T-cell (primary cell): ENCODE measurements around the gene FRZB. TPM values are rescaled to one million over a fixed set of nuclear protein-coding genes. Genes with fewer than 3 reads are reported as not detected.

Experiments used
- ATAC-seq, 4 experiments: fragments of 200-7000 bp in 3 of 4; fragments of 150-1000 bp in 1 of 4; cut with Tn5 transposase; replicated peaks in 1 of 4; 1 replicate in 3 of 4; 2 replicates in 1 of 4; pipeline ENCODE4 v1.10.0; 2021; ENCODE audit warnings: moderate library complexity in 3 of 4, mild to moderate bottlenecking in 2 of 4, moderate number of reproducible peaks in 1 of 4
- CTCF ChIA-PET, 2 donors: fragments of 300-600 bp; sonication (Branson Sonifier 250); formaldehyde crosslinking; loops; one replicate each; lab custom pipeline; 2022; ENCODE audit warnings: antibody characterized with exemption in 2 of 2; lab: Charles Lee
- POLR2A ChIA-PET, 2 donors: fragments of 300-600 bp; sonication (Branson Sonifier 250); formaldehyde crosslinking; loops; one replicate each; lab custom pipeline; 2022; ENCODE audit warnings: antibody characterized with exemption in 2 of 2; lab: Charles Lee
- DNase-seq, 35 experiments: peaks; one replicate each; pipeline versions ENCODE4 v3.0.0 to v3.0.0-alpha.2; 2013 to 2023
- H3K27ac ChIP-seq: one replicate; pipeline ENCODE4 v1.5.1; 2013; ENCODE audit warnings: low read length
- H3K27me3 ChIP-seq, 2 experiments: replicated peaks in 1 of 2; 1 replicate in 1 of 2; 2 replicates in 1 of 2; pipeline versions ENCODE4 v1.6.1 to v1.7.0; 2013; ENCODE audit warnings: low read length in 1 of 2, mixed read lengths in 1 of 2; ENCODE audit not compliant: control insufficient read depth in 2 of 2, insufficient read depth in 2 of 2; ENCODE audit errors: extremely low read depth in 1 of 2
- H3K36me3 ChIP-seq, 2 donors: 1 replicate in 1 of 2; 2 replicates in 1 of 2; pipeline versions ENCODE4 v1.6.1 to v1.7.0; 2013; ENCODE audit warnings: low read length in 1 of 2; ENCODE audit not compliant: control insufficient read depth in 2 of 2, insufficient read depth in 1 of 2; ENCODE audit errors: extremely low read depth in 1 of 2
- H3K4me1 ChIP-seq, 2 experiments: 1 replicate in 1 of 2; 2 replicates in 1 of 2; pipeline versions ENCODE4 v1.6.1 to v1.7.0; 2013; ENCODE audit warnings: low read length in 2 of 2, mixed read lengths in 1 of 2; ENCODE audit not compliant: insufficient read depth in 2 of 2, control insufficient read depth in 1 of 2; ENCODE audit errors: extremely low read depth in 1 of 2
- H3K4me3 ChIP-seq, 2 donors: 1 replicate in 1 of 2; 2 replicates in 1 of 2; pipeline versions ENCODE4 v1.5.1 to v1.7.0; 2013; ENCODE audit warnings: mild to moderate bottlenecking in 2 of 2, low read length in 1 of 2, moderate library complexity in 1 of 2; ENCODE audit not compliant: control insufficient read depth in 1 of 2; ENCODE audit errors: extremely low read depth in 1 of 2
- H3K9me3 ChIP-seq: 2 replicates; pipeline ENCODE4 v1.7.0; 2013
- H3K27ac Mint-ChIP-seq, 2 donors: one replicate each; pipeline ENCODE4 v1.8.0; 2020 to 2021; ENCODE audit warnings: mild to moderate bottlenecking in 2 of 2, mixed read lengths in 2 of 2
- H3K27me3 Mint-ChIP-seq, 2 donors: one replicate each; pipeline ENCODE4 v1.8.0; 2021 to 2022; ENCODE audit warnings: mixed read lengths in 2 of 2
- H3K36me3 Mint-ChIP-seq: one replicate; pipeline ENCODE4 v1.8.0; 2021; ENCODE audit warnings: mixed read lengths
- H3K4me1 Mint-ChIP-seq, 3 donors: one replicate each; pipeline ENCODE4 v1.8.0; 2020 to 2022; ENCODE audit warnings: mixed read lengths in 3 of 3, mild to moderate bottlenecking in 1 of 3
- H3K4me3 Mint-ChIP-seq, 3 donors: one replicate each; pipeline ENCODE4 v1.8.0; 2020 to 2022; ENCODE audit warnings: mild to moderate bottlenecking in 3 of 3, mixed read lengths in 3 of 3, moderate library complexity in 3 of 3
- H3K9me3 Mint-ChIP-seq, 3 donors: one replicate each; pipeline ENCODE4 v1.8.0; 2020 to 2022; ENCODE audit warnings: mixed read lengths in 3 of 3
- WGBS: methylation state at CpG from one replicate; pipeline ENCODE4 v1.1.5; 2013; ENCODE audit warnings: missing lambda C conversion rate; ENCODE audit not compliant: insufficient coverage; 5-methylcytosine and 5-hydroxymethylcytosine counted together
- total RNA-seq, 35 experiments: library from RNA in 6 of 35; stranded (reverse) in 6 of 35; fragments of 120-200 nt in 1 of 35; gene quantifications; one replicate each; pipeline versions ENCODE4 v1.2.1 to v1.2.4 and lab custom pipeline; 2013 to 2026

FRZB gene
- total RNA-seq, 5 donors from 2014 or later (not counting 1 experiment from before 2014, with no cell fraction given) = 0.06 to 0.15 (median 0.07) TPM; not detected in 2

DNA sequence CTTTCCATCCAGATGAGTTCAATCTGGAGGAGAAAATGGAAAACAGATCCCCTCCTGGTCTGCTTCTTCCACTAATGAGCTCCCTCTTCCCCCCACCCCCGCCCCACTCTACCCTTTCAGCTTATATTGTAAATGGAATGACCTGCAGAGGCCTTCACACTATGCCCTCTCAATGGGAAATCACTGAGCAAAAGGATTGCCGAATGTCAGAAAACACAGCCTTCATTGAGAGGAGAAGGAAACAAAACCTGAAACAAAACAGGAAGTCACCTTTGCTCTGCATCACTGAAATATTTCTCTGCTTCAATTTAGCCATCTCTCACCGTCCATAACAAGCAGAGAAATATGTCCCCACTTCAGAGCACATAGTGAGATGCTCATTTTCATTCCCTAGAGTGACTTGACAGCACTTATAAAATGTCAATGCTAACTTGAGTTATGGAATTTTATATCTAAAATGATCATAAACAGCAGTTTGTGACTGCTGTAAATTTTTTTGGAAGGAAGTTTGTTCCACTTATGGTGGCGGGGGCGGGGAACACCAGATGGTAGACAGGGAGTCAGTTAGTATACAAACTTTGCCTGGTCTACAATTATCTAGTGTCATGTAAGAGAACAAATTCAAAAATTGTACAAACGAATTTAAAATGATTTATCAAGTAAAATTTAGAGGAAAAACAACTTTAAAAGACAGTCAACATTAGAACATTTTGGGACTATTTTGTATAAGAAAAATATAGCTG is 1.8 kb upstream of the FRZB start:
- WGBS = 40% methylated on average over 1 of the region's 6 CpGs
- H3K4me1 Mint-ChIP-seq = peaks cover 25 to 29% (median 28%) of the 10 kb centered on the region in 3 donors
- peaks cover 0 to 33% of the 10 kb centered on the region in 2 experiments for H3K27me3 ChIP-seq
- H3K4me3 Mint-ChIP-seq = peak overlapping the region in 1 of 3 donors; percentile 84
- H3K27ac Mint-ChIP-seq = no peak overlapping the region
- ATAC-seq (no peak), DNase-seq (no peak)
- H3K4me3 ChIP-seq = no peak overlapping the region
- ChIA-PET CTCF (interaction anchor here in 1 of 2 donors (0.8 kb wide), 1 partner anchor 10 kb away, joined by 4 read pairs; no protein-coding TSS in a partner anchor), POLR2A (interaction anchor here in 1 of 2 donors (0.6 kb wide), 1 partner anchor 227 kb away, joined by 3 read pairs; no protein-coding TSS in a partner anchor)
- H3K36me3 Mint-ChIP-seq = no peaks in the 10 kb centered on the region
- H3K9me3 Mint-ChIP-seq = peaks cover 0 to 5% (median 0%) of the 10 kb centered on the region in 3 donors
- peaks cover 62 to 76% of the 10 kb centered on the region in 2 donors for H3K27me3 Mint-ChIP-seq
- no peaks in the 10 kb centered on the region for H3K9me3 ChIP-seq
- no peaks in the 10 kb centered on the region for H3K36me3 ChIP-seq
- H3K27ac ChIP-seq = no peak overlapping the region
- peaks cover 6 to 15% of the 10 kb centered on the region in 2 experiments for H3K4me1 ChIP-seq

DNA sequence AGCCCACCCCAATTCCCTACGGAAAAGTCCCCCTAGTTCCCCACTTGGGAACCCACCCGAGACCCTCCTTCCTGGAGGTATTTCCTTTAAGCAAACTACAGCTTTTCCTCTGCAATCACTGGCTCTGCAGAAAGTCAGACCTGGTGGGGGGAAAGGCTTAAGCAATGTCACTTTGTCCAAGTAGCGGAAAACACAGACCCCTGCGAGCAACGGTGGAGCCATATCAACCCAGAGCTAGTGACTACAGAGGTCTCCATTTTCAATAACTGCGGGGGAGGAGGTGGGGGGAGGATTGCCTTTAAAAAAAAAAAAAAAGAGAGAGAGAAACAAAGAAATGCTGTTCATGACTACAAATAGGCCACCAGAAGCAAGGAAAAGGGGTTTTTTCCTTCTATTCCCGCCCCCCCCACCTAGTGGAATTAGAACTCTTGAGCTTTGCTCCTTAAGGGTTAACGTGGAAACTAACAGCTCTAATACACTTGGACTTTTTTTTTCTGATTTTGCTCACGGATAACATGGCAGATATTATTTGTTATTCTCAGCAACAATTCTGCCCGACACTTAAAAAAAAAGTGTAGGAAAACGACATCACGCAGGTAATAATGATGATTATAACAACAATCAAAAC is 1.1 kb upstream of the FRZB start:
- WGBS = 35% methylated on average over 4 of the region's 12 CpGs
- ChIA-PET POLR2A (interaction anchor here in 1 of 2 donors (0.6 kb wide), 1 partner anchor 227 kb away, joined by 3 read pairs; no protein-coding TSS in a partner anchor), CTCF (no interaction called here)
- no peaks in the 10 kb centered on the region for H3K36me3 Mint-ChIP-seq
- Histone ChIP-seq H3K4me1 (peaks cover 6 to 15% of the 10 kb centered on the region in 2 experiments), H3K27me3 (peaks cover 0 to 31% of the 10 kb centered on the region in 2 experiments), H3K9me3 (no peaks in the 10 kb centered on the region), H3K36me3 (no peaks in the 10 kb centered on the region), H3K4me3 (peak overlapping the region in 1 of 2 donors; percentile 83), H3K27ac (no peak overlapping the region)
- no peak overlapping the region for H3K27ac Mint-ChIP-seq
- DNase-seq (no peak), ATAC-seq (no peak)
- peaks cover 25 to 29% (median 28%) of the 10 kb centered on the region in 3 donors for H3K4me1 Mint-ChIP-seq
- H3K9me3 Mint-ChIP-seq = no peaks in the 10 kb centered on the region
- H3K27me3 Mint-ChIP-seq = peaks cover 69 to 71% of the 10 kb centered on the region in 2 donors
- H3K4me3 Mint-ChIP-seq = peak overlapping the region in 1 of 3 donors; percentile 84

DNA sequence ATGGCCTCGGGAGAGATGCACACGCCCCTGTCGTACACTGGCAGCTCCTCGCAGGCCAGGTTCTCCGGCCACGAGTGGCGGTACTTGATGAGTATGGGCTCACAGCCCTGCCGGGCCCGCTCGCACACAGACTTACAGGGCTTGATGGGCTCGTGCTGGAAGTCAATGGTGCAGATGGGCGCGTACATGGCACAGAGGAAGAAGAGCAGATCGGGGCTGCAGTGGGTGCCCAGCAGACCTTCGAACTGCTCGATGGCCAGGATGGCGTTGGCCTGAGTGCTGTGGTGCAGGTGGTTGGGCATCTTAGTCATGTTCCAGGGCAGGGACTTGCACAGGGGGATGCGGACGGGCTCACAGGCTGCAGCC is 359 bp downstream of the FRZB start:
- Histone ChIP-seq H3K36me3 (no peaks in the 10 kb centered on the region), H3K27me3 (peaks cover 0 to 31% of the 10 kb centered on the region in 2 experiments), H3K9me3 (no peaks in the 10 kb centered on the region), H3K4me1 (peaks cover 6 to 15% of the 10 kb centered on the region in 2 experiments), H3K27ac (no peak overlapping the region), H3K4me3 (peak overlapping the region in 1 of 2 donors; percentile 83)
- H3K4me3 Mint-ChIP-seq = peak overlapping the region; percentile 3 to 84 (median 50)
- H3K9me3 Mint-ChIP-seq = no peaks in the 10 kb centered on the region
- H3K27me3 Mint-ChIP-seq = peaks cover 60 to 63% of the 10 kb centered on the region in 2 donors
- H3K36me3 Mint-ChIP-seq = no peaks in the 10 kb centered on the region
- H3K4me1 Mint-ChIP-seq = peaks cover 25 to 29% (median 28%) of the 10 kb centered on the region in 3 donors
- peak in 1 of 4 experiments; percentile 13 for ATAC-seq
- CTCF ChIA-PET = no interaction called here
- 23% methylated on average over 19 of the region's 19 CpGs for WGBS
- no peak overlapping the region for H3K27ac Mint-ChIP-seq
- DNase-seq = no peak
- POLR2A ChIA-PET = no interaction called here

DNA sequence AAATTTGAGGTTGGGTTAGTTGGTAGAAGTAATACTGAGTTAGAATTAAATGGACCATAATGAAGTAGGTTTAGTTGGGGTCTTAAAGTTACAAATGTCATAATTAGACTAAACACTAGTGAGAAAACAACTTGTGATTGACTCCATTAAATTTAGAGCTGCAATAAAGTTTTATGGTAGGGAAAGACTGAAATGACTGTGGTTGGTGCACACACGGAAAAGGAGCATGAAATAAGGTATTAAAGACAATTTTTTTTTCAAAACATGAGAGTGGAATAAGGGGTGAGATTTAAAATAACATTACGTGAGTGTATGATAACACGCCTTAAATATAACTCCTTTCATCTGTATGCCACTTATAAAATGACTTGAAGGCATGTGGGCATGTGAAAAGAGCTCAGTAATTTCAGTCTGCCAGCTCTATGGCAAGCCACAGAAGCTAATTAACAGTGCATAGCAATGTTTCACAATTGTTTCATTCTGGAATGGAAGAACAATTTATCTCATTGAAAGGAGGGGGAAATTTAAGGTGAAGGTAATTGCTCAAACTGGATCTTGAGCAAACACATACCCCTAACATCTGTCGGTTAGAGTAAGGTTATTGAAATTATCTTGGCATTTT is 1.4 kb downstream of the FRZB start:
- Histone ChIP-seq H3K27me3 (peaks cover 0 to 28% of the 10 kb centered on the region in 2 experiments), H3K36me3 (no peaks in the 10 kb centered on the region), H3K4me3 (no peak overlapping the region), H3K27ac (no peak overlapping the region), H3K9me3 (no peaks in the 10 kb centered on the region), H3K4me1 (peaks cover 6 to 15% of the 10 kb centered on the region in 2 experiments)
- POLR2A ChIA-PET = no interaction called here
- WGBS = no CpG with 5 or more reads among the region's 4 CpGs
- CTCF ChIA-PET = interaction anchor here (0.6 to 0.7 kb wide), 2 partner anchors 10 to 41 kb away, joined by 3 to 4 read pairs; no protein-coding TSS in a partner anchor
- DNase-seq (no peak), ATAC-seq (no peak)
- H3K4me1 Mint-ChIP-seq = peaks cover 25 to 29% (median 28%) of the 10 kb centered on the region in 3 donors
- no peaks in the 10 kb centered on the region for H3K36me3 Mint-ChIP-seq
- H3K4me3 Mint-ChIP-seq = no peak overlapping the region
- no peak overlapping the region for H3K27ac Mint-ChIP-seq
- H3K9me3 Mint-ChIP-seq = no peaks in the 10 kb centered on the region
- peaks cover 60% of the 10 kb centered on the region in 2 donors for H3K27me3 Mint-ChIP-seq

DNA sequence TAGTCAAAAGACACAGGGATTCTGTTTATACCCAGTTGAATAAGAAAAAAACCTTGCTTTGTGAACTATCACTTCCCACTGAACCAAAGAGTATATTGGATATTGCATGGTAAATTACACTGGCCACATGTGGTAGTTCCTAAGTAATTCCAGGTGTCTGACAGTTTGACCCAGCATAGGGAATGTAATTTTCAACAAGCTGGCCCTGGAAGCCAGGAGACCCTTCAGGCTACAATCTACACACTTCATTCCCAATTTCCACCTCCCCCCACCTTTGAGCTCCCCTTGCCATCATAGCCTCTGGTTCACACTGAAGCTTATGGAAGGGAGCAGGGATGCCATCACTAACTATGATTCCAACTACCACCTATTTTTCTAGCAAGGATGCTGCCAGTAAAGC is 2.8 kb downstream of the FRZB start:
- H3K4me1 Mint-ChIP-seq = peaks cover 25 to 29% (median 28%) of the 10 kb centered on the region in 3 donors
- H3K4me3 ChIP-seq = no peak overlapping the region
- CTCF ChIA-PET = no interaction called here
- no peak overlapping the region for H3K4me3 Mint-ChIP-seq
- H3K36me3 ChIP-seq = no peaks in the 10 kb centered on the region
- peaks cover 0 to 24% of the 10 kb centered on the region in 2 experiments for H3K27me3 ChIP-seq
- H3K27ac ChIP-seq = no peak overlapping the region
- H3K27me3 Mint-ChIP-seq = peaks cover 50 to 51% of the 10 kb centered on the region in 2 donors
- no peak for DNase-seq
- POLR2A ChIA-PET = interaction anchor here in 1 of 2 donors (0.5 kb wide), 1 partner anchor 35 kb away, joined by 3 read pairs; no protein-coding TSS in a partner anchor
- no peak overlapping the region for H3K27ac Mint-ChIP-seq
- peaks cover 5 to 15% of the 10 kb centered on the region in 2 experiments for H3K4me1 ChIP-seq
- H3K9me3 Mint-ChIP-seq = no peaks in the 10 kb centered on the region
- H3K9me3 ChIP-seq = no peaks in the 10 kb centered on the region
- ATAC-seq = no peak
- no peaks in the 10 kb centered on the region for H3K36me3 Mint-ChIP-seq

DNA sequence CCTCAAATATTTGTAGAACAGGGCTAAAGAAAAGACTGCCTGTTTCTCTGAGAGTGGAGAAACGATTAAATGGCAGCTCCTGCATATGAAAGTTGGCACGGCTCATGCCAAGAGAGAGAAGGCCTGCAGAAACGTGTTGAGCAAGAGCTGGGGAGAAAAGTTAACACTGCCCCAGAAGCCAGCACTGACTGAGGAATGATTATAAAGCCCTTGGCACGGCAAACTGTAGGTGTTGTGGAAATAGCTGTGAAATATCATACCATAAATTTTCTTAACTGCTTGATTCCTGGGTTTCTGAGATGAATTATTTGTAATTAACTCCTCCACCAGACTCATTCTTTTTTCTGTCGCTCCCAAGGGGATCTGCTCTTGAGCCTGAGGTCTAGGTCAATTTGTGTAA is 4.3 kb downstream of the FRZB start:
- Mint-ChIP-seq H3K9me3 (peaks cover 0 to 5% (median 0%) of the 10 kb centered on the region in 3 donors), H3K27me3 (peaks cover 39 to 45% of the 10 kb centered on the region in 2 donors), H3K27ac (no peak overlapping the region), H3K4me3 (no peak overlapping the region), H3K4me1 (peaks cover 15 to 17% (median 16%) of the 10 kb centered on the region in 3 donors), H3K36me3 (no peaks in the 10 kb centered on the region)
- CTCF ChIA-PET = no interaction called here
- Histone ChIP-seq H3K4me3 (no peak overlapping the region), H3K27me3 (peaks cover 0 to 17% of the 10 kb centered on the region in 2 experiments), H3K4me1 (peaks cover 0 to 12% of the 10 kb centered on the region in 2 experiments), H3K36me3 (no peaks in the 10 kb centered on the region), H3K9me3 (no peaks in the 10 kb centered on the region), H3K27ac (no peak overlapping the region)
- POLR2A ChIA-PET = no interaction called here
- 59% methylated on average over 3 of the region's 5 CpGs for WGBS
- DNase-seq = no peak
- no peak for ATAC-seq
